LHCN-M2 (cell line): Measurements from ENCODE around the gene MADD. TPM values are rescaled to one million over a fixed set of nuclear protein-coding genes. Genes with fewer than 3 reads are reported as not detected.

Experiments
- DNase-seq: peaks from one replicate; pipeline ENCODE4 v3.0.0-alpha.2; 2012; ENCODE audit warnings: low read depth
- total RNA-seq: library from RNA; depleted of rRNA; stranded (reverse); fragments of >200 nt; gene quantifications from 2 replicates; pipeline ENCODE4 v1.2.3, GENCODE V29; 2014

Gene MADD
- total RNA-seq, 1 experiment from 2014 or later = 23.4 TPM

DNA sequence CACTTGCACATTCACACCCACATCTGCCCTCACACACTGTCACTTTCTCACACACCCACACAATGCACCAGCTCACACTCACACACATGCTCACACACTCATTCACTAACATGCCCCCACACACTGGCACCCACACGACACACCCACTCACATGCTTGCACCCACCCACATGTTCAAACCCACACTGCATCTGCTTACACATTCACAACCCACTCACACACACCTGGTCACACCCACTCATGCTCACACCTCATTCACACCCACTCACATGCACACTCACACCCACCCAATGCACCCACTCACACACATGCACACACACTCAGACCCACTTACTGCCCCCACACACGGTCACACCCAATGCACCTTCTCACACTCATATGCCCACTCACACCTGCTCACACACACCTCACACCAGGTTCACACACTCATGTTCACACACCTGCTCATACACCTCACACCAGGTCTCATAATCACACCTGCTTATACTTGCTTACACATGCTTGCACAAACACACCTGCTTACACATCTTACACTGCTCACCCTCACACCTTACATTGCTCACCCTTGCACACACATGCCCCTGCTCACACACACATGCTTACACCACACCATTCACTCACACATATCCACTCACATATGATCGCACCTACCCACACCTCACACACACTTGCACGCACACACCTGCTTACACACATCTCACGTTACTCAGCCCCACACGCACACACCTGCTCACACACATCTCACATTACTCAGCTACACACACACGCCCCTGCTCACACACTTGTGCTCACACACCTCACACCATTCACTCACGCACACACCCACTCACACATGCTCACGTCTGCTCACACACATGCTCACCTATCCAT is 86.4 kb downstream of the MADD start:
- no peak for DNase-seq

- DNase-seq = no peak
Observed at GRCh38 chr11:47356998-47357329, 87.0 kb downstream of the MADD start.

DNA sequence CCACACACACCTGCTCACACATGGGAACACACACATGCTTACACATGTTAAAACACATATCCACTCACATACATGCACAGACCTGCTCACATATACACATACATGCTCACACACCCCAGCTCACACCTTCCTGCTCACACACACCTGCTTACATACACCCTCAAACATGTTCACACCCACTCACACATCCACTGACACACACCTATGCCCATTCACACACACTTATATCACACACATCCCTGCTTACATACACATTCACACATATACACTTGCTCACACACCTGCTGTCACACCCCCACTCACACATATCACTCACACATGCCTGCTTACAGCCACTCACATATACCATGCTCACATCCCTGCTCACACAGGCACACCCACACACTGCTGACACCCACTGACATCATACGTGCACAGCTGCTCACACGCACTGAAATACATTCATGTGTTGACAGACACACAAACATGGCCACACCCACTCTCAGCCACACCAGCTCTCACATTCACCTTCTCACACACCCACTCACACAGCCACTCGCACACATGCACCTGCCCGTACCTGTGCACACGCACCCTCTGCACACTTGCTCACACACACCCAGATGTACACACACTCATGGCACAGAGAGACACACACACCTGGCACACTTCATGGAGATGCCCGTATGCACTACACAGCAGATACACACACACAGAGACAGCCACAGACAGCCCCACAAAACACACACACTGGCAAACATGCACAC is 88.2 kb downstream of the MADD start:
- no peak for DNase-seq

- DNase-seq = no peak
Observed at GRCh38 chr11:47358731-47359051, 88.8 kb downstream of the MADD start.

- no peak for DNase-seq
Observed at GRCh38 chr11:47359162-47359561, 89.2 kb downstream of the MADD start.

DNA sequence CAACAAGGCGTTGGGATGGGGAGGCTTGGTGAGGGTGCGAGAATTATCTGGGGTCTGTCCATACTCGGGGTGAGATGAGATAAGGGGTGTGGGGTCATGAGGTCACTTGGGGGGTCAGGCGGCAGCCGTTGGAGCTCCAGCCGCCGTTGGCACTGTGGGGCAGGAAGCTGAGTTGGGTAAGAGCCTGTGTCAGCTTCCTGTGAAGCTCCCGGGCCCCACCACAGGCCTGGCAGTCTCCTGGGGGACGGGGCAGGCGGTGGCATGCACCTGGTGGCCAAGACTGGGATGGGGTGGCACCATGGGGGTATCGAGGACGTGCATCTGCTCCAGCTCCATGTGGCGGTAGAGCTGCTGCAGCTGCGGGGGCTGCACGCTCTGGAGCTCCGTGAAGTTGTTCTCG is 89.7 kb downstream of the MADD start:
- DNase-seq = no peak

DNA sequence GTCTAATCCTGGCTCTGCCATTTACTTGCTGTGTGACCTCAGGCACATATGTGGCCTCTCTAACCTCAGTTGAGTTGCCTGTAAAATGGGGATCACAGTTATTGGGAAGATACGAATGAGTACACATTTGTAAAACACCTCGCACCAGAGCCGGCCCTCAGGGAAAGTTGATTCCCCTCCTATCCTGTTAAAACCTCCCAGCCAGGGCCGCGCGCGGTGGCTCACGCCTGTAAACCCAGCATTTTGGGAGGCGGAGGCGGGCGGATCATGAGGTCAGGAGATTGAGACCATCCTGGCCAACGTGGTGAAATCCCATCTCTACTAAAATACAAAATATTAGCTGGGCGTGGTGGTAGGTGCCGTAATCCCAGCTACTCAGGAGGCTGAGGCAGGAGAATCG is 90.4 kb downstream of the MADD start:
- no peak for DNase-seq

GRCh38 chr11:47361419-47361818 is 91.5 kb downstream of the MADD start:
- no peak for DNase-seq

GRCh38 chr11:47366020-47366490 is 96.1 kb downstream of the MADD start:
- no peak for DNase-seq

GRCh38 chr11:47369676-47370075 is 99.7 kb downstream of the MADD start:
- DNase-seq = no peak

GRCh38 chr11:47372422-47372821 is 102.5 kb downstream of the MADD start:
- DNase-seq = no peak

DNA sequence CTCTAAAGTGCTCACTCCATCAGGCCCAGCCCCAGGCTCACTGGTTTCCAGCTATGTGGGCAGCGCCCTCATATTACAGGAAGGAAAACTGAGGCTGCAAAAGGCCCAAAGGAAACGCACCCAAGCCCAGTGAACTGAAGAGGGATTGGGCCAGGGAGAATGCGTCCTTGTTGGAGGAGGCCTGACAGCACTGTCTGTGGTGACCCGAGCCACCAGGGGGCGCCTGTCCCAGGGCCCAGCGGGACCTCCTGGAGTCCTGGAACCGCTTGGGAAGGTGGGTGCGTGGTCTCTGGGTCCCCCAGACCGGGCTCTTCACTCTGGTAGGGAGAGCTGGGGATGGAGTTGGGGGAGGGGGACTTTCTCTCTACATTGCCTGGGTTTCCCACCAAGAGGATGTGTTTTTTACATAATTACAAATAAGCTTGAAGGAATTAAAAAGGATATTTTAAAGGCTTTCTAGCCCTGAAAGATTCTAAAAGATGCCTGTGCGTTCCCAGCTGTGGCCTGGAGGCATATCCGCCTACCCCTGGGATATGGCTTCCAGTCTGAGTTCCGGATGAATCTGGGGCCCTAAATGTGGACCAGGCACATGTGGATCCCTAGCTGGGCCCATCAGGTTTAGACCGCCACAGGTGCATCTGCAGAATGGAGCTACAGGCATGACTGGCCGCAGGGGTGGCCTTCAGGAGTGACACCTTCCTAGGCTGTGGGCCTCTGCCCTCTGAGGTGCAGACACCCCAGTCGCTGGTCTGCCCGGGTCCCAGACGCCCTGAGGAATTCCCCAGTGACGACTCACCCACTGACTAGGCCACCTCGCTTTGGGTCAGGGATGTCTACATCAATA is 104.2 kb downstream of the MADD start:
- peak; percentile 53 for DNase-seq

- no peak for DNase-seq
Observed at GRCh38 chr11:47374720-47375019, 104.7 kb downstream of the MADD start.

DNA sequence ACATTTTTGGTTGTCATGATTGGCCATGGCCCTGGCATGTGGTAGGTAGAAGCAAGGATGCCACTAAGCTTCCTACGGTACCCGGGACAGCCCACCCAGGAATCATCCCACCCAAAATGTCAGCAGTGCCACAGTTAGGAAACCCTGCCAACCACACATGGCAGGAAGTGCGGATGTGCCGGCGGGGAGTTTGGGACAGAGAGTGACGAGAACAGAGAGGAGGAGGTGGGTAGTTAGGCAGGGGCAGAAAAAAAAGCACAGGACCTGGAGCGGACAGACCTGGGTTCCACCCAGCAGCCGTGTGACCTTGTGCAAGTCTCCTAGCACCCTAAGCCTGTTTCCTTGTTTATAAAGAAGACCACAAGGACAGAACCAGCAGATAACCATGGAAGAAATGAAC is 105.1 kb downstream of the MADD start:
- no peak for DNase-seq

GRCh38 chr11:47375546-47376085 is 105.7 kb downstream of the MADD start:
- DNase-seq = no peak

DNA sequence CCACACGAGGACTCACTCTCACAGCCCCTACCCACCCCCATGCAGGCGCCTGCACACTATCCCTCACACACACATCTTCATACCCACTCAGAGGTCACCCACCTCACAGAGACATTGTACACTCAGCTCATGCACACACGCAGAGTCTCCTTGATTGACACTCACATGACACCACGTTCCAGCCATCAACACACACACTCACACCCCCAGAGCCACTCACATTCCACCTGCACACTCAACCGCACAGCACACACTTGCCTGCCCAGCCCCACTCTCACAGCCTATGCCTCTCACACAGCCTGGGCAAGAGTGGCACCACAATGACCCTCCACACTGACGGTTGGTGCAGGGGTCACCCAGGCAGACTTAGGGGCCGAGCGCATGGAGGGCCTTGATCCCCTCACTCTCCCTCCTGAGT is 106.2 kb downstream of the MADD start:
- no peak for DNase-seq

- no peak for DNase-seq
Observed at GRCh38 chr11:47376525-47377371, 106.8 kb downstream of the MADD start.

- no peak for DNase-seq
Observed at GRCh38 chr11:47377571-47378009, 107.7 kb downstream of the MADD start.

- no peak for DNase-seq
Observed at GRCh38 chr11:47378010-47378835, 108.3 kb downstream of the MADD start, which contains the start of gene SPI1. TSS of gene SPI1 (minus strand) at chr11:47378547. CDS start at chr11:47378353, 194 bp downstream.

GRCh38 chr11:47378836-47379170 is 108.9 kb downstream of the MADD start:
- DNase-seq = no peak
